Measurements from ENCODE around the gene SEMA4D. TPM values are rescaled to one million over a fixed set of nuclear protein-coding genes. Genes with fewer than 3 reads are reported as not detected.

SEMA4D gene
- total RNA-seq, 2 donors from 2014 or later, result 42.8 to 51.0 TPM

DNA sequence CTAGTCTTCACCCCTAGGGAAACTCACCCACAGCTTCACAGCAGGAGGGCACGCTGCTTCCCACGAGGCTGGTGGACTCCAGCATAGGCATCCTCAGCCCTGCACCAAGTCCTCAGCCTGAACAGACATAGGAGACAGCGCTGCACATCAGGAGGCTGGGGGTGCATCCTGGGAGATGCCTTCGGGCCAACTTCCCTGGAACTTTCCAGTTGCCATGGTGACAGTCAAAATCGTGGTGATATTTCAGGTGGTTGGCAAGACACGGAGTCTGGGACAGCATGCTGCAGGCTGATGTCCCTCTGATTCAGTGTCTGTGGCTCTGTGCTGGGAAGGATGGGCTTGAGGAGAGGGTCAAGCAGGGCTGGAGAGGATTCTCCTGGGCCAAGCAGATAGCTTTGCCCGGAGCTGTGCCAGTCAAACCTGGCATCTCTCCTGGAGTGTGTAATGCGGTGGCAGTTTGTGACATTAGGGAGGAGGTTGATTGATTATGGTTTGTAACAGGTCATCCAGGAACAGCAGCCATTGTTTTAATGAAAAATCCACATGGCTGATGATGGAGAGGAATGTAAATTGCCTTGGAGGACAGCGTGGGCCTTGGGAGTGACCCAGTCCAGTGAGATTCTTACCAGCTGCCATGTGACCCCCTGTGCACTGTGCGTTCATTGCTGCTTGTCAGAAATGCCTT is 35.6 kb upstream of the SEMA4D start:
- TF ChIP-seq, protein P1, sequence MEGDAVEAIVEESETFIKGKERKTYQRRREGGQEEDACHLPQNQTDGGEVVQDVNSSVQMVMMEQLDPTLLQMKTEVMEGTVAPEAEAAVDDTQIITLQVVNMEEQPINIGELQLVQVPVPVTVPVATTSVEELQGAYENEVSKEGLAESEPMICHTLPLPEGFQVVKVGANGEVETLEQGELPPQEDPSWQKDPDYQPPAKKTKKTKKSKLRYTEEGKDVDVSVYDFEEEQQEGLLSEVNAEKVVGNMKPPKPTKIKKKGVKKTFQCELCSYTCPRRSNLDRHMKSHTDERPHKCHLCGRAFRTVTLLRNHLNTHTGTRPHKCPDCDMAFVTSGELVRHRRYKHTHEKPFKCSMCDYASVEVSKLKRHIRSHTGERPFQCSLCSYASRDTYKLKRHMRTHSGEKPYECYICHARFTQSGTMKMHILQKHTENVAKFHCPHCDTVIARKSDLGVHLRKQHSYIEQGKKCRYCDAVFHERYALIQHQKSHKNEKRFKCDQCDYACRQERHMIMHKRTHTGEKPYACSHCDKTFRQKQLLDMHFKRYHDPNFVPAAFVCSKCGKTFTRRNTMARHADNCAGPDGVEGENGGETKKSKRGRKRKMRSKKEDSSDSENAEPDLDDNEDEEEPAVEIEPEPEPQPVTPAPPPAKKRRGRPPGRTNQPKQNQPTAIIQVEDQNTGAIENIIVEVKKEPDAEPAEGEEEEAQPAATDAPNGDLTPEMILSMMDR (conservative IDR thresholded peaks at IDR 0.05), result no peak
- no peak overlapping the region for H3K27ac ChIP-seq (ENCODE audit: low read depth, low read length)

DNA sequence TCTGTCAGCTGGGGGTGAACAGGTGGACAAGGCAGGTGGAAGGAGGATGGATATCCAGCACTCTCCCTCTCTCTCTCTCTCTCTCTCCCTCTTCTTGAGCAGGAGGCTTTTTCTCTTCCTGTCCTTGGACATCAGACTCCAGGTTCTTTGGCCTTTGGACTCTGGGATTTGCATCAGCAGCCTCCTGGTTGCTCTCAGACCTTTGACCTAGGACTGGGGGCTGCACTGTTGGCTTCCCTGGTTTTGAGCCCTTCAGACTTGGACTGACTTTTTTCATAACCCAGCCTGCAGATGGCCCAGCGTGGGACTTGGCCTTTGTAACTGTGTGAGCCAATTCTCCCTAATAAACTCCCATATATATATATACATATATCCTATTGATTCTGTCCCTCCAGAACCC is 35.0 kb upstream of the SEMA4D start:
- WGBS, 2 experiments (ENCODE audit: insufficient coverage in 1 of 2, insufficient read length in 1 of 2), result 71 to 80% methylated on average over 1 of the region's 1 CpG
- H3K36me3 Mint-ChIP-seq (ENCODE audit: low read depth), result no peaks in the 10 kb centered on the region
- peaks cover 15% of the 10 kb centered on the region for H3K9me3 Mint-ChIP-seq
- no peak for DNase-seq
- Histone ChIP-seq H3K9ac (ENCODE audit: extremely low read depth, low read length, poor library complexity, severe bottlenecking) (no peak overlapping the region), H3K27me3 (ENCODE audit: control insufficient read depth, insufficient read depth, low read length, poor library complexity, severe bottlenecking) (no peaks in the 10 kb centered on the region), H3K4me3 (ENCODE audit: low read length) (no peak overlapping the region), H3K4me1 (ENCODE audit: control insufficient read depth, insufficient read depth, low read length) (no peaks in the 10 kb centered on the region), H3K9me3 (ENCODE audit: control insufficient read depth, low read length) (no peaks in the 10 kb centered on the region), H3K36me3 (ENCODE audit: control insufficient read depth, insufficient read depth, low read length) (no peaks in the 10 kb centered on the region), H3K27ac (ENCODE audit: low read depth, low read length) (no peak overlapping the region)
- H3K4me1 Mint-ChIP-seq, result peaks cover 5% of the 10 kb centered on the region
- no peak overlapping the region for H3K27ac Mint-ChIP-seq
- H3K27me3 Mint-ChIP-seq (ENCODE audit: insufficient read depth), result no peaks in the 10 kb centered on the region
- TF ChIP-seq, protein P1 (conservative IDR thresholded peaks at IDR 0.05), result no peak
- H3K4me3 Mint-ChIP-seq, result no peak overlapping the region

More for the DNA sequence above, 35.6 kb upstream of the SEMA4D start:
- no peak overlapping the region for H3K27ac Mint-ChIP-seq
- 84 to 94% methylated on average over 8 to 10 of the region's 10 CpGs for WGBS, 2 experiments (ENCODE audit: insufficient coverage in 1 of 2, insufficient read length in 1 of 2)
- H3K9ac ChIP-seq (ENCODE audit: extremely low read depth, low read length, poor library complexity, severe bottlenecking), result no peak overlapping the region
- no peaks in the 10 kb centered on the region for H3K27me3 ChIP-seq (ENCODE audit: control insufficient read depth, insufficient read depth, low read length, poor library complexity, severe bottlenecking)
- no peak for DNase-seq
- H3K9me3 ChIP-seq (ENCODE audit: control insufficient read depth, low read length), result no peaks in the 10 kb centered on the region
- no peaks in the 10 kb centered on the region for H3K36me3 Mint-ChIP-seq (ENCODE audit: low read depth)
- peaks cover 15% of the 10 kb centered on the region for H3K9me3 Mint-ChIP-seq
- no peak overlapping the region for H3K4me3 Mint-ChIP-seq
- no peaks in the 10 kb centered on the region for H3K27me3 Mint-ChIP-seq (ENCODE audit: insufficient read depth)
- H3K4me1 ChIP-seq (ENCODE audit: control insufficient read depth, insufficient read depth, low read length), result no peaks in the 10 kb centered on the region
- H3K4me1 Mint-ChIP-seq, result peaks cover 5% of the 10 kb centered on the region
- no peak overlapping the region for H3K4me3 ChIP-seq (ENCODE audit: low read length)
- H3K36me3 ChIP-seq (ENCODE audit: control insufficient read depth, insufficient read depth, low read length), result no peaks in the 10 kb centered on the region

DNA sequence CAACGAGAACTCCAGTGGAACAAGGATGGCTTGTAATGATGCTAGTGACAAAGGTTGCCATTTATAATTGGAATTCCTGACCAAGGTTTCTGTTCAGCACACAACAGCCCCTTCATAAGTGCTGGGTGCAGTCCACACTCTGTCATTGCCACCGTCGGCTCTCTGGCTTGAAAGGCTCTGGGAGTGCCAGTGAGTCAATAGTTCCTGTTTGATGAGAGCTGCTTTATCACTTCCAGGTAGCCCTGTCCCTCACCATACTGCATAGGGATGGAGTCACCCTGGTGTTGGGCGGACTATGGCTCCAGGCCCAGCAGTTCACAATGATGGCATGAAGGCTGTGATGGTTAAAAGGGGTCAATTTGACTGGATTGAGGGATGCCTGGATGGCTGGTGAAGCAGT is 34.6 kb upstream of the SEMA4D start:
- H3K36me3 ChIP-seq (ENCODE audit: control insufficient read depth, insufficient read depth, low read length), result no peaks in the 10 kb centered on the region
- H3K4me1 ChIP-seq (ENCODE audit: control insufficient read depth, insufficient read depth, low read length), result no peaks in the 10 kb centered on the region
- H3K27me3 ChIP-seq (ENCODE audit: control insufficient read depth, insufficient read depth, low read length, poor library complexity, severe bottlenecking), result no peaks in the 10 kb centered on the region
- H3K27ac ChIP-seq (ENCODE audit: low read depth, low read length), result no peak overlapping the region
- H3K27me3 Mint-ChIP-seq (ENCODE audit: insufficient read depth), result no peaks in the 10 kb centered on the region
- H3K4me3 ChIP-seq (ENCODE audit: low read length), result no peak overlapping the region
- H3K4me1 Mint-ChIP-seq, result peaks cover 5% of the 10 kb centered on the region
- DNase-seq, result no peak
- H3K9ac ChIP-seq (ENCODE audit: extremely low read depth, low read length, poor library complexity, severe bottlenecking), result no peak overlapping the region
- TF ChIP-seq, protein P1 (conservative IDR thresholded peaks at IDR 0.05), result no peak
- no peak overlapping the region for H3K4me3 Mint-ChIP-seq
- WGBS, 2 experiments (ENCODE audit: insufficient coverage in 1 of 2, insufficient read length in 1 of 2), result 91 to 93% methylated on average over 2 to 3 of the region's 4 CpGs
- H3K9me3 ChIP-seq (ENCODE audit: control insufficient read depth, low read length), result no peaks in the 10 kb centered on the region
- no peak overlapping the region for H3K27ac Mint-ChIP-seq
- H3K9me3 Mint-ChIP-seq, result peaks cover 15% of the 10 kb centered on the region
- H3K36me3 Mint-ChIP-seq (ENCODE audit: low read depth), result no peaks in the 10 kb centered on the region

All from endodermal cell (in vitro differentiated cells).